KMS-11 (cell line): ENCODE results near the gene BBOX1.

Experiments used
- H2AFZ ChIP-seq: fragments of 200-600 bp; sonication (generic); 2 replicates; pipeline ENCODE4 v1.6.1; 2016; ENCODE audit warnings: antibody characterized with exemption, mixed run types, low read depth
- H3K27ac ChIP-seq: fragments of 200-600 bp; sonication (generic); 2 replicates; pipeline ENCODE4 v1.6.1; 2016; ENCODE audit warnings: mild to moderate bottlenecking, mixed run types
- H3K27me3 ChIP-seq: fragments of 200-600 bp; sonication (generic); 2 replicates; pipeline ENCODE4 v1.6.1; 2017; ENCODE audit warnings: mild to moderate bottlenecking, low read depth, mixed run types, moderate library complexity; ENCODE audit not compliant: insufficient read depth
- H3K36me3 ChIP-seq: fragments of 200-600 bp; sonication (generic); 2 replicates; pipeline ENCODE4 v1.6.1; 2017; ENCODE audit warnings: mild to moderate bottlenecking, mixed run types; ENCODE audit not compliant: insufficient read depth
- H3K4me1 ChIP-seq: fragments of 200-600 bp; sonication (generic); 2 replicates; pipeline ENCODE4 v1.6.1; 2016; ENCODE audit warnings: mild to moderate bottlenecking, low read depth, mixed run types; ENCODE audit not compliant: poor library complexity, severe bottlenecking
- H3K4me2 ChIP-seq: fragments of 200-600 bp; sonication (generic); 2 replicates; pipeline ENCODE4 v1.7.0; 2016; ENCODE audit warnings: mild to moderate bottlenecking, mixed run types
- H3K4me3 ChIP-seq: fragments of 200-600 bp; sonication (generic); IDR thresholded peaks from 2 replicates; pipeline ENCODE4 v1.6.1; 2017; ENCODE audit warnings: low read depth, low read length, mixed read lengths; ENCODE audit not compliant: insufficient read depth
- H3K79me2 ChIP-seq: fragments of 200-600 bp; sonication (generic); 2 replicates; pipeline ENCODE4 v1.6.1; 2016; ENCODE audit warnings: low read depth, mixed run types; ENCODE audit not compliant: insufficient read depth
- H3K9ac ChIP-seq: fragments of 200-600 bp; sonication (generic); 2 replicates; pipeline ENCODE4 v1.6.1; 2016; ENCODE audit warnings: mild to moderate bottlenecking, mixed run types
- H4K20me1 ChIP-seq: fragments of 200-600 bp; sonication (generic); 2 replicates; pipeline ENCODE4 v1.6.1; 2016; ENCODE audit warnings: mild to moderate bottlenecking, mixed run types; ENCODE audit not compliant: insufficient read depth
- TF ChIP-seq, protein P1 (sequence below): fragments of 200-600 bp; sonication (generic); conservative IDR thresholded peaks from 2 replicates; pipeline ENCODE4 v1.6.1; 2017; ENCODE audit warnings: low read depth, mild to moderate bottlenecking, antibody characterized with exemption, low read length, moderate library complexity, mixed read lengths

BBOX1 gene

DNA sequence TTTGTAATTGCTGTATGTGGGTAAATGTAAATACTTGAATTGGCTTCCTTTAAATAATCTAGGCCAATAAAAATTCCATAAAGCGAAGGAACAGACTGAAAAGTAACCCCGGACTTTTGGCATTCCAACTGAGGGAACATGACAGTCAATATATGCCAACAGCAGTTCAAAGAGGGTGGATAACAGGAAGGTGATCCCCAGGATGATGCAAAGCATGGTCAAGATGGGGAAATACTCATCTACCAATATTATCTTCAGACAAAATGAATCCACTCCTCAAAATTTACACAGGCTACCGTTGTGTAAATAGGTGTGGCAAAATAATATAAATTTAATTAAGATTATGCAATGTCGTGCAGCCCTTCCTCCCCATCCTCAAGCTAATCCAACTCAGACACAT lies 56.9 kb downstream of the BBOX1 start:
- Histone ChIP-seq H3K27ac (no peak overlapping the region), H3K4me1 (no peaks in the 10 kb centered on the region), H3K27me3 (no peaks in the 10 kb centered on the region), H3K79me2 (no peaks in the 10 kb centered on the region), H2AFZ (no peak overlapping the region), H3K36me3 (no peaks in the 10 kb centered on the region), H3K9ac (no peak overlapping the region), H3K4me2 (no peak overlapping the region), H3K4me3 (no peak overlapping the region), H4K20me1 (no peaks in the 10 kb centered on the region)
- TF ChIP-seq, protein P1, sequence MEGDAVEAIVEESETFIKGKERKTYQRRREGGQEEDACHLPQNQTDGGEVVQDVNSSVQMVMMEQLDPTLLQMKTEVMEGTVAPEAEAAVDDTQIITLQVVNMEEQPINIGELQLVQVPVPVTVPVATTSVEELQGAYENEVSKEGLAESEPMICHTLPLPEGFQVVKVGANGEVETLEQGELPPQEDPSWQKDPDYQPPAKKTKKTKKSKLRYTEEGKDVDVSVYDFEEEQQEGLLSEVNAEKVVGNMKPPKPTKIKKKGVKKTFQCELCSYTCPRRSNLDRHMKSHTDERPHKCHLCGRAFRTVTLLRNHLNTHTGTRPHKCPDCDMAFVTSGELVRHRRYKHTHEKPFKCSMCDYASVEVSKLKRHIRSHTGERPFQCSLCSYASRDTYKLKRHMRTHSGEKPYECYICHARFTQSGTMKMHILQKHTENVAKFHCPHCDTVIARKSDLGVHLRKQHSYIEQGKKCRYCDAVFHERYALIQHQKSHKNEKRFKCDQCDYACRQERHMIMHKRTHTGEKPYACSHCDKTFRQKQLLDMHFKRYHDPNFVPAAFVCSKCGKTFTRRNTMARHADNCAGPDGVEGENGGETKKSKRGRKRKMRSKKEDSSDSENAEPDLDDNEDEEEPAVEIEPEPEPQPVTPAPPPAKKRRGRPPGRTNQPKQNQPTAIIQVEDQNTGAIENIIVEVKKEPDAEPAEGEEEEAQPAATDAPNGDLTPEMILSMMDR, result no peak

DNA sequence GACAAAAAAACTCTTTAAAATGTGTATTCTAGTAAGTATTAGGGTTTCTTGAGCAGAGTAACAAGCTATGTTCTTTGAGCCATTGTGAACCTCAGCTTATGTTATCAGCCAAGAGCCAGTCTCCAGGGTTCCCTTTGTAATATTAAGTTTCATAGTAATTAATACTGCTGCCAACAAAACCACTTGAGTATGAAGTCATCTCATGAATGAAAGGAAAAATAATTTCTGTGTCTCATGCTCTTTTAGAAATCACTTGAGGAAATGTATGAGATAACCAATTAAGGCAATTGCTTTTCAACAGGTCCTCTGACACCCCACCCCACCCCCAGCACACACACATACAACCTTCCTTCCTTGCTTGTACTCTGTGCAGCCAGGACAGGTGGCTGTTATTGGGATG lies 59.9 kb downstream of the BBOX1 start:
- no peaks in the 10 kb centered on the region for H3K4me1 ChIP-seq
- no peaks in the 10 kb centered on the region for H3K27me3 ChIP-seq
- no peak overlapping the region for H3K4me2 ChIP-seq
- H3K9ac ChIP-seq, result no peak overlapping the region
- H3K79me2 ChIP-seq, result no peaks in the 10 kb centered on the region
- no peak overlapping the region for H3K4me3 ChIP-seq
- H3K36me3 ChIP-seq, result no peaks in the 10 kb centered on the region
- no peaks in the 10 kb centered on the region for H4K20me1 ChIP-seq
- no peak overlapping the region for H3K27ac ChIP-seq
- TF ChIP-seq, protein P1, result no peak
- H2AFZ ChIP-seq, result no peak overlapping the region

DNA sequence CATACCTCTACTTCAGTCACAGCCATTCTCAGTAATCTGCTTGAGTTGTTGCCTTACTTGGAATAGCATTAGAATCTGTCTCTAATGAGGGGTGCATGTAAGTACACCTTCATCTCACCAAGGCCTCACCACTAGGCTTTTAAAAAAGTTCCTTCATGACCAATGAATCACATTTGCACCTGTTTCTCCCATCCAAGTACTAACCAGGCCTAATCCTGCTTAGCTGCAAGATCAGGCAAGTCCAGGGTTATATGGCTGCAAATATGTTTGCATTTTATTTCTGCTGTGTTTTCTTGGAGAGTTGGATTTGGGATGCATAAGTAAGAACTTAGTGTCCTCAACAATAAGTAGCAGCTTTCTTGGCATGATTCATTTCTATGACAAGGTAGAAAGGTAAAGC lies 66.9 kb downstream of the BBOX1 start:
- no peak overlapping the region for H3K9ac ChIP-seq
- H3K4me3 ChIP-seq, result no peak overlapping the region
- no peak overlapping the region for H3K27ac ChIP-seq
- no peak overlapping the region for H3K4me2 ChIP-seq
- no peaks in the 10 kb centered on the region for H3K27me3 ChIP-seq
- no peaks in the 10 kb centered on the region for H3K36me3 ChIP-seq
- no peaks in the 10 kb centered on the region for H4K20me1 ChIP-seq
- no peaks in the 10 kb centered on the region for H3K4me1 ChIP-seq
- H2AFZ ChIP-seq, result no peak overlapping the region
- H3K79me2 ChIP-seq, result no peaks in the 10 kb centered on the region
- TF ChIP-seq, protein P1, result no peak

DNA sequence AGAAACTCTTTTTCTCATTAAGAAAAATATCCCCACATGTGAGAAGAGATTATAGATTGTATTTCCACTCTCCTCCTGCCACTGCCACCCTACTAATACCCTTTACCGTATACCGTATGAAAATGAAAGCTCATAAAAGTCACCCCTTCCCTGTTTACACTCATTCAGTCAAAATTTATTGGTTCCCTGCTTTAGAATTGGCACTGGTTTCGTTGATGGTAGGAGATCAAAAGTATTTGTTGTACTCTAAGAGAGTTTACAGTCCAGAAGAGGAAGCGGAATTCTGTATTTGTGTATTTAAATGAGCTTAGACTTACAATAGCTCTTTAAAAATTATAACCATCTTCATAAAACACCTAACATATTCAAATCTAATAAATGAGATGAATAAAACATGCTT lies 68.2 kb downstream of the BBOX1 start:
- no peak overlapping the region for H3K4me2 ChIP-seq
- TF ChIP-seq, protein P1, result no peak
- no peaks in the 10 kb centered on the region for H3K36me3 ChIP-seq
- no peaks in the 10 kb centered on the region for H3K79me2 ChIP-seq
- no peak overlapping the region for H3K27ac ChIP-seq
- H3K27me3 ChIP-seq, result no peaks in the 10 kb centered on the region
- H3K9ac ChIP-seq, result no peak overlapping the region
- H3K4me3 ChIP-seq, result no peak overlapping the region
- no peaks in the 10 kb centered on the region for H3K4me1 ChIP-seq
- no peaks in the 10 kb centered on the region for H4K20me1 ChIP-seq
- H2AFZ ChIP-seq, result no peak overlapping the region

DNA sequence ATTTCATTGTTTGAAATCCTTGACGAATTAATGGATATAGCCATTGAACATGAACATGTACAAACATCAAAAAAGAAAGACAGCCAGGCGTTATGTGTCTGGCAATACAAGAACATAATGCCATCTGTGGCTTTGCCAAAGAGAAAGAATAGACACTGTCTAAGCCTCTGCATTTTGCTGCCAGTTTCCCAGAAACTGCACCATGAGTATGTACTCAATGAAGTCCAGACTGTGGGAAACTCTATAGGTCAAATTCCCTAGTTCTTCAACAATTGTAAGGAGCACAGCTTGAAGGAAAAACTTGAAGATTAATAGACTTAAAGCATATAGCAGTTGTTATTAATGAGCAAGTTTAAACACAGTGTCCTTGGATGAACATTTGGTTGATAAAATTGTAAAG lies 71.3 kb downstream of the BBOX1 start:
- H3K4me1 ChIP-seq, result no peaks in the 10 kb centered on the region
- no peak overlapping the region for H3K27ac ChIP-seq
- H3K36me3 ChIP-seq, result no peaks in the 10 kb centered on the region
- H2AFZ ChIP-seq, result no peak overlapping the region
- no peak overlapping the region for H3K4me3 ChIP-seq
- no peaks in the 10 kb centered on the region for H3K27me3 ChIP-seq
- no peaks in the 10 kb centered on the region for H3K79me2 ChIP-seq
- no peak overlapping the region for H3K4me2 ChIP-seq
- H4K20me1 ChIP-seq, result no peaks in the 10 kb centered on the region
- no peak overlapping the region for H3K9ac ChIP-seq
- TF ChIP-seq, protein P1, result no peak
